Tibial nerve (tissue), 4 donors: Measurements from ENCODE around the gene GDI1. TPM values are rescaled to one million over a fixed set of nuclear protein-coding genes. Genes with fewer than 3 reads are reported as not detected.
A peak's percentile ranks its signal among the peaks of the same experiment; 100 is the strongest.

Source experiments
- DNase-seq, 2 donors: peaks; one replicate each; pipeline ENCODE4 v3.0.0-alpha.2; 2019; ENCODE audit warnings: low spot score in 2 of 2
- H3K27ac ChIP-seq, 4 donors: fragments of 200-600 bp; sonication (generic) in 3 of 4; one replicate each; pipeline ENCODE4 v1.5.1; 2017 to 2019; ENCODE audit warnings: mild to moderate bottlenecking in 1 of 4
- H3K27me3 ChIP-seq, 2 donors: fragments of 200-600 bp; sonication (generic) in 1 of 2; one replicate each; pipeline versions ENCODE4 v1.5.1 to v1.6.0; 2017 to 2019
- H3K36me3 ChIP-seq, 3 donors: fragments of 200-600 bp; sonication (generic); one replicate each; pipeline ENCODE4 v1.5.1; 2018 to 2019
- H3K4me1 ChIP-seq, 4 donors: fragments of 200-600 bp; sonication (generic) in 3 of 4; one replicate each; pipeline ENCODE4 v1.5.1; 2017 to 2019
- H3K4me3 ChIP-seq, 4 donors: fragments of 200-600 bp; sonication (generic) in 3 of 4; one replicate each; pipeline ENCODE4 v1.5.1; 2017 to 2019; ENCODE audit warnings: mild to moderate bottlenecking in 1 of 4, moderate library complexity in 1 of 4
- H3K9me3 ChIP-seq, 4 donors: fragments of 200-600 bp; sonication (generic) in 3 of 4; one replicate each; pipeline ENCODE4 v1.5.1; 2017 to 2019
- EP300 ChIP-seq, 2 donors: sonication (generic); formaldehyde crosslinking; IDR thresholded peaks; one replicate each; pipeline ENCODE4 v1.6.1; 2017; ENCODE audit warnings: antibody characterized with exemption in 2 of 2, mild to moderate bottlenecking in 1 of 2
- POLR2A ChIP-seq, 2 donors: fragments of 450-650 bp; IDR thresholded peaks; one replicate each; pipeline ENCODE4 v1.6.1; 2017; ENCODE audit warnings: antibody characterized with exemption in 2 of 2, mild to moderate bottlenecking in 2 of 2, moderate library complexity in 2 of 2
- WGBS, 2 donors: methylation state at CpG; one replicate each; pipeline ENCODE4 v1.1.5; 2018; 5-methylcytosine and 5-hydroxymethylcytosine counted together
- total RNA-seq, 4 donors: library from RNA; depleted of rRNA; stranded (reverse); fragments of >200 nt; gene quantifications; one replicate each; pipeline ENCODE4 v1.1.0, GENCODE V29; 2016
- TF ChIP-seq, protein P1 (sequence below), 5 experiments: fragments of 200-600 bp in 3 of 5; fragments of 450-650 bp in 2 of 5; sonication (generic) in 3 of 5; IDR thresholded peaks; one replicate each; pipeline ENCODE4 v1.5.1; 2016 to 2019; ENCODE audit warnings: antibody characterized with exemption in 5 of 5, mild to moderate bottlenecking in 3 of 5, moderate library complexity in 2 of 5

Gene GDI1
- total RNA-seq, 4 donors from 2014 or later = 114 to 179 (median 152) TPM

DNA sequence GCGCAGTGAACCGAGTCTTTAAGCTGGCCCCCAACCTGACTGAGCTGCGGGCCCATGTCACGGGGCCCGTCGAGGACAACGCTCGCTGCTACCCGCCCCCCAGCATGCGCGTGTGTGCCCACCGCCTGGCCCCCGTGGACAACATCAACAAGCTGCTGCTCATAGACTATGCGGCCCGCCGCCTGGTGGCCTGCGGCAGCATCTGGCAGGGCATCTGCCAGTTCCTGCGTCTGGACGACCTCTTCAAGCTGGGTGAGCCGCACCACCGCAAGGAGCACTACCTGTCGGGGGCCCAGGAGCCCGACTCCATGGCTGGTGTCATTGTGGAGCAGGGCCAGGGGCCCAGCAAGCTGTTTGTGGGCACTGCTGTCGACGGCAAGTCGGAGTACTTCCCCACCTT, 23.4 kb downstream of the GDI1 start:
- peak overlapping the region in 1 of 4 donors; percentile 72 for H3K4me3 ChIP-seq
- no peak for DNase-seq
- H3K27me3 ChIP-seq = no peaks in the 10 kb centered on the region
- H3K4me1 ChIP-seq = peaks cover 0 to 30% (median 4%) of the 10 kb centered on the region in 4 donors
- peak overlapping the region in 2 of 4 donors; percentile 43 to 87 for H3K27ac ChIP-seq
- no peaks in the 10 kb centered on the region for H3K9me3 ChIP-seq
- peaks cover 0 to 19% (median 0%) of the 10 kb centered on the region in 3 donors for H3K36me3 ChIP-seq
- no peak for TF ChIP-seq POLR2A (IDR thresholded peaks at IDR 0.05)
- TF ChIP-seq, protein P1, sequence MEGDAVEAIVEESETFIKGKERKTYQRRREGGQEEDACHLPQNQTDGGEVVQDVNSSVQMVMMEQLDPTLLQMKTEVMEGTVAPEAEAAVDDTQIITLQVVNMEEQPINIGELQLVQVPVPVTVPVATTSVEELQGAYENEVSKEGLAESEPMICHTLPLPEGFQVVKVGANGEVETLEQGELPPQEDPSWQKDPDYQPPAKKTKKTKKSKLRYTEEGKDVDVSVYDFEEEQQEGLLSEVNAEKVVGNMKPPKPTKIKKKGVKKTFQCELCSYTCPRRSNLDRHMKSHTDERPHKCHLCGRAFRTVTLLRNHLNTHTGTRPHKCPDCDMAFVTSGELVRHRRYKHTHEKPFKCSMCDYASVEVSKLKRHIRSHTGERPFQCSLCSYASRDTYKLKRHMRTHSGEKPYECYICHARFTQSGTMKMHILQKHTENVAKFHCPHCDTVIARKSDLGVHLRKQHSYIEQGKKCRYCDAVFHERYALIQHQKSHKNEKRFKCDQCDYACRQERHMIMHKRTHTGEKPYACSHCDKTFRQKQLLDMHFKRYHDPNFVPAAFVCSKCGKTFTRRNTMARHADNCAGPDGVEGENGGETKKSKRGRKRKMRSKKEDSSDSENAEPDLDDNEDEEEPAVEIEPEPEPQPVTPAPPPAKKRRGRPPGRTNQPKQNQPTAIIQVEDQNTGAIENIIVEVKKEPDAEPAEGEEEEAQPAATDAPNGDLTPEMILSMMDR (IDR thresholded peaks at IDR 0.05) = peak in 2 of 5 experiments; percentile 9 to 26
- WGBS, 2 donors = 74 to 100% methylated on average over 1 to 26 of the region's 26 CpGs

DNA sequence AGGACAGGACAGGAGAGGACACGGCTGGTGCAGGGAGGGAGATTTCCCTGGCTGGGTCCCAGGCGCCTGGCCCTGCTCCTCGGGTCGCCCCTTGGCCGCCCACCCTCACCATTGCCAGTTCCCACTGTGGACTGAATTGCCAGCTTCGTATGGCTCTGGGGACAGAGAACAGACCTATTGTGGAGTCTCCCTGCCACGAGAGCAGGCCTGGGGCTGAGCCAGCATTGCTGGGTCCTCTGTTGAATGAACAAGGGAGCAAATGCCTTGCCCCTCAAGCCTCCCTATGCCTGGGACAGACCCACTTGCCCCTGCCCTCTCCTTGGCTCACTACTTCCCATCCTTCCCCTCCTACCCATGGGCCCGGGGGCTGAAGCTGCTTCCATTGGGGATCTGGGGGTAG, 25.4 kb downstream of the GDI1 start:
- Histone ChIP-seq H3K27ac (peak overlapping the region in 2 of 4 donors; percentile 16 to 87), H3K9me3 (no peaks in the 10 kb centered on the region)

DNA sequence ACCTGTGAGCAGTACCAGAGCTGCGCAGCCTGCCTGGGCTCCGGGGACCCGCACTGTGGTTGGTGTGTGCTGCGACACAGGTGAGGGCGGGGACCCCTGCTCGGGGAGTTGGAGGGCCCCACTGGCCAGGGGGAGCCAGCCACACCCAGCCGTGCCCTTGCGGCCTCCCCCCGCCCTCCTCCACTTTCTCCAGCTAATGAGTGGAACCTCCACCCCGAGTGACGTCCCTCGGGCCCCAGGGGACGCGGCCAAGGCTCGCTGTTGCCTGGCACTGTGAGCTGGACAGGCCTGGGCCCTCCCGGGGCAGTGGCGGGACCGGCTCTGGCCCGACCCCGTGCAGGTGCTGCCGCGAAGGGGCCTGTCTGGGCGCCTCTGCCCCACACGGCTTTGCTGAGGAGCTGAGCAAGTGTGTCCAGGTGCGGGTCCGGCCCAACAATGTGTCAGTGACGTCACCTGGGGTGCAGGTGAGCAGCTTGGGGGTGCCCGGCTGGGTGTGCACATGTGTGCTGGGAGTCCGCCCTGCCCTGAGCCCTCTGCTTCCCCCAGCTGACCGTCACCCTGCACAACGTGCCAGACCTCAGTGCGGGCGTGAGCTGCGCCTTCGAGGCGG, 26.8 kb downstream of the GDI1 start:
- WGBS, 2 donors = 87 to 100% methylated on average over 4 to 32 of the region's 36 CpGs
- Histone ChIP-seq H3K9me3 (no peaks in the 10 kb centered on the region), H3K36me3 (peaks cover 0 to 53% (median 0%) of the 10 kb centered on the region in 3 donors), H3K27me3 (no peaks in the 10 kb centered on the region), H3K4me3 (no peak overlapping the region), H3K4me1 (peaks cover 0 to 30% (median 4%) of the 10 kb centered on the region in 4 donors), H3K27ac (no peak overlapping the region)
- TF ChIP-seq EP300 (IDR thresholded peaks at IDR 0.05) = no peak
- TF ChIP-seq, protein P1 (IDR thresholded peaks at IDR 0.05) = no peak
- TF ChIP-seq POLR2A (IDR thresholded peaks at IDR 0.05) = no peak
- DNase-seq = no peak

More for the DNA sequence above, 25.4 kb downstream of the GDI1 start:
- 28 to 56% methylated on average over 2 to 4 of the region's 8 CpGs for WGBS, 2 donors
- no peak for DNase-seq
- H3K27me3 ChIP-seq = no peaks in the 10 kb centered on the region
- TF ChIP-seq, protein P1 (IDR thresholded peaks at IDR 0.05) = no peak
- no peak for TF ChIP-seq EP300 (IDR thresholded peaks at IDR 0.05)
- TF ChIP-seq POLR2A (IDR thresholded peaks at IDR 0.05) = no peak
- H3K4me1 ChIP-seq = peaks cover 0 to 30% (median 4%) of the 10 kb centered on the region in 4 donors
- H3K4me3 ChIP-seq = no peak overlapping the region
- H3K36me3 ChIP-seq = peaks cover 0 to 40% (median 0%) of the 10 kb centered on the region in 3 donors

DNA sequence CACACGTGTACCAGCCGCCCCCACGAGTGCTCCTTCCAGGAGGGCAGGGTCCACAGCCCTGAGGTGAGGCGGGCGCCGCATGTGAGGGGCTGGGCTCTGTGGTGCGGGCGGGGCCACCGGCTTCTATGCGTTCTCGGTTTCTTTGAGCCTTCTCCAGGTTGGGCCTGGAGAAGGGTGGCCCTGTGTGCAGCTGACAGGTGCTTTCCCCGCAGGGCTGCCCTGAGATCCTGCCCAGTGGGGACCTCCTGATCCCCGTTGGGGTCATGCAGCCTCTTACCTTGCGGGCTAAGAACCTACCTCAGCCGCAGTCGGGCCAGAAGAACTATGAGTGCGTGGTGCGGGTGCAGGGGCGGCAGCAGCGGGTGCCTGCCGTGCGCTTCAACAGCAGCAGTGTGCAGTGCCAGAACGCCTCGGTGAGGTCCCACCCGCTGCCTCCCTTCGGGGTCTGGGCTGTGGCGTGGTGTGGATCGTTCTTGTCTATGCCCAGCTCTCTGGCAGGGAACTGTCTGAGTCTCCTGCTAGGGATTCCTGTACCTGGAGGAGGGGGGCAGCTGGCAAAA, 27.9 kb downstream of the GDI1 start:
- Histone ChIP-seq H3K27me3 (no peaks in the 10 kb centered on the region), H3K4me1 (peaks cover 0 to 23% (median 1%) of the 10 kb centered on the region in 4 donors), H3K9me3 (no peaks in the 10 kb centered on the region), H3K27ac (no peak overlapping the region), H3K4me3 (no peak overlapping the region), H3K36me3 (peaks cover 0 to 65% (median 0%) of the 10 kb centered on the region in 3 donors)
- DNase-seq = no peak
- TF ChIP-seq POLR2A (IDR thresholded peaks at IDR 0.05) (no peak), EP300 (IDR thresholded peaks at IDR 0.05) (no peak)
- TF ChIP-seq, protein P1 (IDR thresholded peaks at IDR 0.05) = no peak
- 88 to 90% methylated on average over 13 to 25 of the region's 28 CpGs for WGBS, 2 donors

DNA sequence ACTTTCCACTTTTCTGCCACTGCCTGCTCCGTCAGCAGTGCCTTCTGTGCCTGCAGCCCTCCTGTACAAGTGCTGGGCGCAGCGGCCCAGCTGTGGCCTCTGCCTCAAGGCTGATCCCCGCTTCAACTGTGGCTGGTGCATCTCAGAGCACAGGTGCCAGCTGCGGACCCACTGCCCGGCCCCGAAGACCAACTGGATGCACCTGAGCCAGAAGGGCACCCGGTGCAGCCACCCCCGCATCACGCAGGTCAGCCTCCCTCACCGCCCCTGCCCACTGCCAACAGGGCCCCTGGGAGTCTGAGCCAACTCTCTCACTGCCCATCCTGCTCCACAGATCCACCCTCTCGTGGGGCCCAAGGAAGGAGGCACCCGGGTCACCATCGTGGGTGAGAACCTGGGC, 28.6 kb downstream of the GDI1 start:
- DNase-seq = no peak
- H3K4me3 ChIP-seq = no peak overlapping the region
- no peaks in the 10 kb centered on the region for H3K27me3 ChIP-seq
- H3K4me1 ChIP-seq = peaks cover 0 to 15% (median 0%) of the 10 kb centered on the region in 4 donors
- no peaks in the 10 kb centered on the region for H3K9me3 ChIP-seq
- TF ChIP-seq EP300 (IDR thresholded peaks at IDR 0.05) (no peak), POLR2A (IDR thresholded peaks at IDR 0.05) (no peak)
- TF ChIP-seq, protein P1 (IDR thresholded peaks at IDR 0.05) = no peak
- H3K36me3 ChIP-seq = peaks cover 0 to 72% (median 0%) of the 10 kb centered on the region in 3 donors
- WGBS, 2 donors = 90 to 93% methylated on average over 2 to 13 of the region's 14 CpGs
- H3K27ac ChIP-seq = no peak overlapping the region
